HepG2 (cell line): Measurements from ENCODE around the gene USP30. TPM values are rescaled to one million over a fixed set of nuclear protein-coding genes. Genes with fewer than 3 reads are reported as not detected.

ENCODE experiments used
- BCL6 ChIP-seq: IDR thresholded peaks from 2 replicates; pipeline ENCODE4 v1.6.1; 2016; ENCODE audit warnings: missing genetic modification reagents, missing compliant biosample characterization
- EP300 ChIP-seq, 3 experiments: sonication (generic) in 1 of 3; formaldehyde crosslinking in 1 of 3; IDR thresholded peaks; 2 replicates each; pipeline versions ENCODE4 v1.5.1 to v1.6.1; 2011 to 2020; ENCODE audit warnings: low read depth in 2 of 3, low read length in 2 of 3, borderline replicate concordance in 1 of 3, improper control_type of control experiment in 1 of 3, mild to moderate bottlenecking in 1 of 3, missing genetic modification reagents in 1 of 3, moderate library complexity in 1 of 3
- HOXA5 ChIP-seq: sonication (generic); formaldehyde crosslinking; IDR thresholded peaks from 2 replicates; pipeline ENCODE4 v1.4.0; 2020; ENCODE audit warnings: missing genetic modification reagents
- SPEN ChIP-seq: sonication (generic); formaldehyde crosslinking; IDR thresholded peaks from 2 replicates; pipeline ENCODE4 v1.5.1; 2020; ENCODE audit warnings: low read depth, mild to moderate bottlenecking, missing genetic modification reagents
- polyA plus RNA-seq, 8 experiments: library from polyadenylated mRNA; depleted of rRNA in 3 of 8; stranded (reverse) in 7 of 8; unstranded in 1 of 8; fragments of >200 nt; fragmentation: Illumina TruSeq in 4 of 8; extraction: Trizol in 4 of 8; gene quantifications; 2 replicates each; pipeline versions ENCODE4 v1.2.1 to v1.2.3, GENCODE V29; 2011 to 2016; ENCODE audit warnings: low read depth in 4 of 8, missing spikeins in 1 of 8, mixed read lengths in 1 of 8; ENCODE audit not compliant: insufficient read depth in 1 of 8
- total RNA-seq, 5 experiments: library from RNA; depleted of rRNA; stranded (reverse); fragments of >200 nt; fragmentation: Illumina TruSeq; extraction: Trizol; gene quantifications; 2 replicates each; pipeline ENCODE4 v1.2.3, GENCODE V29; 2016; ENCODE audit warnings: low read depth in 1 of 5
- TF ChIP-seq, protein P1 (sequence below): sonication (generic); formaldehyde crosslinking; IDR thresholded peaks from 2 replicates; pipeline ENCODE4 v1.5.0; 2020; ENCODE audit warnings: mild to moderate bottlenecking, missing genetic modification reagents
- TF ChIP-seq, protein P2 (sequence below): sonication (generic); formaldehyde crosslinking; IDR thresholded peaks from 2 replicates; pipeline ENCODE4 v1.5.1; 2020; ENCODE audit warnings: missing genetic modification reagents, mild to moderate bottlenecking, borderline replicate concordance
- TF ChIP-seq, protein P3 (sequence below): sonication (generic); formaldehyde crosslinking; IDR thresholded peaks from 2 replicates; pipeline ENCODE4 v1.5.1; 2020; ENCODE audit warnings: missing genetic modification reagents, mild to moderate bottlenecking, borderline replicate concordance

The USP30 gene
- total and polyA plus RNA-seq, 2 of the 13 experiments (the other 11 are each of a cell fraction or from before 2014, with no cell fraction given), result 11.2 to 20.8 TPM

DNA sequence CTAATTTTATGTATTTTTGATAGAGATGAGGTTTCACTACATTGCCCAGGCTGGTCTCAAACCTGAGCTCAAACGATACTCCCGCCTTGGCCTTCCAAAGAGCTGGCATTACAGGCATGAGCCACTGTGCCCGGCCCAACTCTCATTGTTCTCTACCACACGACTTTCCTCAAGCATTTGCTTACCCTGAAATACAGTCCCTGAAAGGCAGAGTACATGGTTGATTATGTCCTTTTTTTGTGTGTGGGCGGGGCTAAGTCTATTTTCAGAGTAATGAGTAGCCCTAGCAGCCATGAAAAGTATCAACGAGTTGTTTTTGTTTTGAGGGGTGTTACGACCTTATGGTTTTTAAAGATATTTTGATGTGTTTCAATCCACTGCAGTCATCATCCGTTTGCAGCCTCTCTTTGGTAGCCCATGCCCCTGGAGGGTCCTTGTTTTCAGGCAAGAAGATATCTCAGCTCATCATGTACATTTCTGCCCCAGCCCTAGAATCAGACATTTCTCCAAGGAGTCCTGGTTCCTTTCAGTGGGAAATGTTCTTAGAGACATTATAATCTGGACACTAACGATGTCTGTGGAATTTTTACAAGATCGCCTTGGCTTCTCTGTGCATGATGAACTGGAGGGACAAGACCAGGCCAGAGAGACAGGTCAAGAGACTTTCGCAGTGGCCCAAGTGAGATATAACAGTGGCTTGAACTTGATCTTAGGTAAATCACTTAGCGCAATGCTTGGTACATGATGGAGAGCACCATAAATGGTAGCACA, 72.7 kb downstream of the USP30 start (continued):
- TF ChIP-seq, protein P1, sequence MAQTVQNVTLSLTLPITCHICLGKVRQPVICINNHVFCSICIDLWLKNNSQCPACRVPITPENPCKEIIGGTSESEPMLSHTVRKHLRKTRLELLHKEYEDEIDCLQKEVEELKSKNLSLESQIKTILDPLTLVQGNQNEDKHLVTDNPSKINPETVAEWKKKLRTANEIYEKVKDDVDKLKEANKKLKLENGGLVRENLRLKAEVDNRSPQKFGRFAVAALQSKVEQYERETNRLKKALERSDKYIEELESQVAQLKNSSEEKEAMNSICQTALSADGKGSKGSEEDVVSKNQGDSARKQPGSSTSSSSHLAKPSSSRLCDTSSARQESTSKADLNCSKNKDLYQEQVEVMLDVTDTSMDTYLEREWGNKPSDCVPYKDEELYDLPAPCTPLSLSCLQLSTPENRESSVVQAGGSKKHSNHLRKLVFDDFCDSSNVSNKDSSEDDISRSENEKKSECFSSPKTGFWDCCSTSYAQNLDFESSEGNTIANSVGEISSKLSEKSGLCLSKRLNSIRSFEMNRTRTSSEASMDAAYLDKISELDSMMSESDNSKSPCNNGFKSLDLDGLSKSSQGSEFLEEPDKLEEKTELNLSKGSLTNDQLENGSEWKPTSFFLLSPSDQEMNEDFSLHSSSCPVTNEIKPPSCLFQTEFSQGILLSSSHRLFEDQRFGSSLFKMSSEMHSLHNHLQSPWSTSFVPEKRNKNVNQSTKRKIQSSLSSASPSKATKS, result no peak
- TF ChIP-seq, protein P2, sequence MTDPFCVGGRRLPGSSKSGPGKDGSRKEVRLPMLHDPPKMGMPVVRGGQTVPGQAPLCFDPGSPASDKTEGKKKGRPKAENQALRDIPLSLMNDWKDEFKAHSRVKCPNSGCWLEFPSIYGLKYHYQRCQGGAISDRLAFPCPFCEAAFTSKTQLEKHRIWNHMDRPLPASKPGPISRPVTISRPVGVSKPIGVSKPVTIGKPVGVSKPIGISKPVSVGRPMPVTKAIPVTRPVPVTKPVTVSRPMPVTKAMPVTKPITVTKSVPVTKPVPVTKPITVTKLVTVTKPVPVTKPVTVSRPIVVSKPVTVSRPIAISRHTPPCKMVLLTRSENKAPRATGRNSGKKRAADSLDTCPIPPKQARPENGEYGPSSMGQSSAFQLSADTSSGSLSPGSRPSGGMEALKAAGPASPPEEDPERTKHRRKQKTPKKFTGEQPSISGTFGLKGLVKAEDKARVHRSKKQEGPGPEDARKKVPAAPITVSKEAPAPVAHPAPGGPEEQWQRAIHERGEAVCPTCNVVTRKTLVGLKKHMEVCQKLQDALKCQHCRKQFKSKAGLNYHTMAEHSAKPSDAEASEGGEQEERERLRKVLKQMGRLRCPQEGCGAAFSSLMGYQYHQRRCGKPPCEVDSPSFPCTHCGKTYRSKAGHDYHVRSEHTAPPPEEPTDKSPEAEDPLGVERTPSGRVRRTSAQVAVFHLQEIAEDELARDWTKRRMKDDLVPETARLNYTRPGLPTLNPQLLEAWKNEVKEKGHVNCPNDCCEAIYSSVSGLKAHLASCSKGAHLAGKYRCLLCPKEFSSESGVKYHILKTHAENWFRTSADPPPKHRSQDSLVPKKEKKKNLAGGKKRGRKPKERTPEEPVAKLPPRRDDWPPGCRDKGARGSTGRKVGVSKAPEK (CRISPR knock-in tag), result no peak
- no peak for TF ChIP-seq SPEN (CRISPR knock-in tag)
- no peak for TF ChIP-seq BCL6 (CRISPR knock-in tag)
- TF ChIP-seq EP300 (IDR thresholded peaks at IDR 0.05; ENCODE audit: low read depth in 2 of 2, low read length in 2 of 2), result no peak
- TF ChIP-seq EP300 (CRISPR knock-in tag; IDR thresholded peaks at IDR 0.05; ENCODE audit: borderline replicate concordance), result no peak
- TF ChIP-seq, protein P3, sequence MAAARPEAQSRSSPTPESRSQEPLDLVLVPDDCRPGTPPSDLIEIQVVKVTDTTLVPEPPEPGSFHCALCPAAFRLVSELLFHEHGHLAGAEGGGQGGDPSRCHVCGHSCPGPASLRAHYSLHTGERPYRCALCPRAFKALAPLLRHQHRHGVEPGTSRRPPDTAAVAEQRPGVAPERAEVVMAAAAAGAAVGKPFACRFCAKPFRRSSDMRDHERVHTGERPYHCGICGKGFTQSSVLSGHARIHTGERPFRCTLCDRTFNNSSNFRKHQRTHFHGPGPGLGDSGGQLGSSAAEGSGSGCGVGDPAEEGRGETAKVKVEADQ, result no peak
- no peak for TF ChIP-seq HOXA5 (CRISPR knock-in tag)
